Right lobe of liver (tissue), 6 donors: ENCODE results near the gene LNX1. TPM values are rescaled to one million over a fixed set of nuclear protein-coding genes. Genes with fewer than 3 reads are reported as not detected.

Experiments used
- ATAC-seq, 4 donors: fragments of 200-7000 bp; cut with Tn5 transposase; one replicate each; pipeline ENCODE4 v1.9.1; 2020; ENCODE audit warnings: mild to moderate bottlenecking in 4 of 4, moderate library complexity in 4 of 4
- DNase-seq, 3 donors: peaks; one replicate each; pipeline ENCODE4 v3.0.0-alpha.2; 2020
- H3K27ac ChIP-seq, 3 donors: fragments of 200-600 bp; one replicate each; pipeline ENCODE4 v1.8.0; 2022
- H3K27me3 ChIP-seq, 2 donors: fragments of 200-600 bp; one replicate each; pipeline ENCODE4 v1.8.0; 2022
- H3K36me3 ChIP-seq, 4 donors: fragments of 200-600 bp; sonication (generic) in 1 of 4; one replicate each; pipeline versions ENCODE4 v1.5.1 to v1.8.0; 2017 to 2022; ENCODE audit warnings: control low read depth in 1 of 4
- H3K4me1 ChIP-seq, 4 donors: fragments of 200-600 bp; sonication (generic) in 1 of 4; one replicate each; pipeline versions ENCODE4 v1.5.1 to v1.8.0; 2017 to 2022; ENCODE audit warnings: control low read depth in 1 of 4
- H3K4me3 ChIP-seq, 3 donors: fragments of 200-600 bp; one replicate each; pipeline ENCODE4 v1.8.0; 2022
- H3K9me3 ChIP-seq, 4 donors: fragments of 200-600 bp; sonication (generic) in 1 of 4; one replicate each; pipeline versions ENCODE4 v1.5.1 to v1.8.0; 2017 to 2022; ENCODE audit warnings: control low read depth in 1 of 4
- CTCF ChIP-seq, 4 donors: fragments of 200-600 bp in 3 of 4; fragments of 450-650 bp in 1 of 4; IDR thresholded peaks; one replicate each; pipeline versions ENCODE4 v1.5.1 to v1.8.0; 2016 to 2022; ENCODE audit warnings: antibody characterized with exemption in 4 of 4, mild to moderate bottlenecking in 2 of 4
- POLR2A ChIP-seq: fragments of 450-650 bp; IDR thresholded peaks from one replicate; pipeline ENCODE4 v1.6.1; 2017; ENCODE audit warnings: antibody characterized with exemption, mild to moderate bottlenecking
- WGBS: methylation state at CpG from one replicate; pipeline ENCODE4 v1.1.6; 2018; ENCODE audit warnings: low coverage, low lambda C conversion rate; ENCODE audit not compliant: insufficient coverage; ENCODE audit errors: missing lambda C conversion rate; 5-methylcytosine and 5-hydroxymethylcytosine counted together
- intact Hi-C, 2 donors: fragments of 100-400 bp; cut with DNase I; formaldehyde crosslinking; loops; one replicate each; pipeline versions ENCODE4 v1.11.2 to v1.14.1; 2022
- total RNA-seq, 6 experiments: library from RNA; depleted of rRNA in 2 of 6; stranded (reverse); fragments of >200 nt in 2 of 6; fragmentation: NEBNext Ultra II Directional in 3 of 6; extraction: Animal tissue kit (Norgen Biotek cat#: 25700) in 3 of 6; gene quantifications; one replicate each; pipeline versions ENCODE4 v1.1.0 to v1.2.4, GENCODE V29; 2016 to 2023
- donor health status: DM: no; HTN: yes; CAD: no.
- donor health status: DM: no; HTN: no; CAD: no.
- donor health status: DM: no; HTN: no; CAD: no.
- donor health status: DM: no; HTN: yes; CAD: no.
- donor health status: DM: no; HTN: yes; CAD: no.

LNX1 gene
- total RNA-seq, 6 experiments from 2014 or later = 1.3 to 6.0 (median 3.9) TPM

GRCh38 chr4:53599632-53600031, 8.3 kb upstream of the LNX1 start:
- Histone ChIP-seq H3K4me1 (no peaks in the 10 kb centered on the region), H3K36me3 (no peaks in the 10 kb centered on the region), H3K9me3 (no peaks in the 10 kb centered on the region), H3K4me3 (no peak overlapping the region), H3K27ac (no peak overlapping the region), H3K27me3 (no peaks in the 10 kb centered on the region)
- no peak for TF ChIP-seq POLR2A
- TF ChIP-seq CTCF (IDR thresholded peaks at IDR 0.05) = no peak
- DNase-seq (no peak), ATAC-seq (no peak)
- intact Hi-C loops = no loop called here
- no CpG with 5 or more reads among the region's 2 CpGs for WGBS

- intact Hi-C loops = no loop called here
- Histone ChIP-seq H3K36me3 (no peaks in the 10 kb centered on the region), H3K27me3 (no peaks in the 10 kb centered on the region), H3K4me1 (no peaks in the 10 kb centered on the region), H3K9me3 (no peaks in the 10 kb centered on the region), H3K4me3 (no peak overlapping the region), H3K27ac (no peak overlapping the region)
- ATAC-seq (no peak), DNase-seq (no peak)
- no peak for TF ChIP-seq POLR2A
- no peak for TF ChIP-seq CTCF (IDR thresholded peaks at IDR 0.05)
Measured at GRCh38 chr4:53598901-53599300, 7.6 kb upstream of the LNX1 start.

GRCh38 chr4:53598483-53598882, 7.2 kb upstream of the LNX1 start:
- no peaks in the 10 kb centered on the region for H3K27me3 ChIP-seq
- no peak for TF ChIP-seq POLR2A
- no peak for TF ChIP-seq CTCF (IDR thresholded peaks at IDR 0.05)
- intact Hi-C loops = no loop called here
- ATAC-seq (no peak), DNase-seq (no peak)
- H3K36me3 ChIP-seq = no peaks in the 10 kb centered on the region
- no peak overlapping the region for H3K27ac ChIP-seq
- WGBS = 77% methylated on average over 4 of the region's 4 CpGs
- no peaks in the 10 kb centered on the region for H3K9me3 ChIP-seq
- H3K4me3 ChIP-seq = no peak overlapping the region
- H3K4me1 ChIP-seq = no peaks in the 10 kb centered on the region

GRCh38 chr4:53596901-53597300, 5.6 kb upstream of the LNX1 start:
- intact Hi-C loops = no loop called here

More at GRCh38 chr4:53596901-53597300, 5.6 kb upstream of the LNX1 start:
- ATAC-seq (no peak), DNase-seq (no peak)
- Histone ChIP-seq H3K27me3 (no peaks in the 10 kb centered on the region), H3K4me3 (no peak overlapping the region), H3K9me3 (no peaks in the 10 kb centered on the region), H3K27ac (no peak overlapping the region), H3K4me1 (no peaks in the 10 kb centered on the region), H3K36me3 (no peaks in the 10 kb centered on the region)
- TF ChIP-seq POLR2A = no peak
- no peak for TF ChIP-seq CTCF (IDR thresholded peaks at IDR 0.05)
- WGBS = 52% methylated on average over 3 of the region's 3 CpGs
